Colon (tissue), 2 donors: ENCODE results near the gene LIPT2.

ENCODE experiments used
- FAIRE-seq: peaks from 2 replicates; lab custom pipeline; 2012; peaks lifted over from hg19 to GRCh38; lab: Jason Lieb, UNC
- donor health status: control.
- donor health status: control.

The LIPT2 gene

DNA sequence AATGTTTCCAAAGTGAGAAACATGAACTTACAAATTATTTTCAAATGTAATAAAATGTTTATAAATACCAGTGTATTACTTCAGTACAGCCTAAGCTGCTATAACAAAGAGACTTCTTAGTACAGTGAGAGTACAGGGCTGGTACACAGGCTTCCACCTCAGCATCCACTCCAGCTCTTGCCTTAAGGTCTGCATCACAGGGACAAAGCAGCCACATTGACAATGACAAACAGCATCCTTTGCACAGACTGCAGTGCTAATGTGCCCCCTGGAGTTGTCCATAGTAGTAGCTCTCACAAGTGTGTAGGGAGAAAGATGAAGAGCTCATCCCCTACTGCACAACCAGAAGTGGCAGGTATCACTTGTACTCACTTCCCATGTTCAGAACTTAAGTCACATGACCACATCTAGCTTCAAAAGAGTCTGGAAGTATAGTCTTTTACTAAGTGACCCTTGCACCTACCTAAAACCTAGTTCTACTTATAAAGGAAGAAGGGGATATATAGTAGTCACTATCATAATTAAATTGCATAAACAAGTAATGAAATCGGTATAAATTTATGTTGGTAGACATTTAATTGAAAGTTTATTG, 10.7 kb upstream of the LIPT2 start:
- no peak for FAIRE-seq

DNA sequence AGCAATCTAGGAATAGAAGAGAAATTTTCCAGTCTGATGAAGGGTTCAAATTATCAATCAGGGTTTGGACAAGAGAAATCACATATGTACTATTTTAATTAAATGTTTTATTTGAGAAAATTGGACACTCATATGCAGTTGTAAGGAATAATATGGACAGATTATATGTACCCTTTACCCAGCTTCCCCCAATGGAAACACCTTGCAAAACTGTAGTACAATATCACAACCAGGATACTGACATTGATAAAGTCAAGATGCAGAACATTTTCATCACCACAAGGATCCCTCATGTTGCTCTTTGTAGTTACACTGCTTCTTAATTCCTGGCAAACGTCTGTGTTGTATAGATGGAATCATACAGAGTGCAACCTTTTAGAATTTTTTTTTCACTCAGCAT, 1.4 kb upstream of the LIPT2 start:
- FAIRE-seq, result no peak

DNA sequence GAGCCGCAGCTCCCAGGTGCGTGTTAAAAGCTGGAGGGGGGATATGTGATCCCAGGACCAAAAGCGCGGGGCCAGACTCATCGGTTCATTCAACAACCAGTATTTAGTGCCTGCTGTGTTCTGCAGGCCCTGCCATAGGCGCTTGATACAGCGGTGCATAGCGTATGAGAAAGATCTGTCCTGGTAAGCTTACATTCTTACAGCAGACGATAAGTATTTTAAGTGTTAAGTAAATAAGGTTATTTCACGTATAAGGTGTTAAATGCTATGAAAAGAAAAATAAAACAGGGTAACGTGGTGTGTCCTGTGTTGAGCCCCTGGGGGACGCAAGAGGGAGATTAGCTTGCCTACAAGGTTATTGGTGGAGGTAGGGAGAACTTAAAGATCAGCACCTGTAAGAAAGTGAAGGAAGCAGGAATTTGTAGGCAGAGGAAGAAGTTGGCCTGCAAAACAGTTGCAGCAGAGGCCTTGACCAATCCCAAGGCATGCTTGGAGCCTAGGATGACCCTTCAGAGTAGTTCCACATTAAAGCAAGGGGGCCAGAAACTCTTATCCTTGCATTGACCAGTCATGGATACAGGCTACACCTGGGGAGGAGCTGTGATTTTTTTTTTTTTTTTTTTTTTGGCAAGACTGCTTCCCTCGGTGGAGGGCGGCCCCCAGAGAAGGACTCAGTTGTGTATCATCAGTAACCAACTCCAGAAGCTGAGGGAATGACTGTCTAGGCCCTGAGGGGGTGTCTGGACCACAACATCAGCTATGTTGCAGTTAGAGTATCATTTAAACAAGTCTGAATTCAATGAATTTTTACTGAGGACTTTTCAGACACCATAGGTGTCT, 487 bp upstream of the LIPT2 start:
- FAIRE-seq, result no peak

DNA sequence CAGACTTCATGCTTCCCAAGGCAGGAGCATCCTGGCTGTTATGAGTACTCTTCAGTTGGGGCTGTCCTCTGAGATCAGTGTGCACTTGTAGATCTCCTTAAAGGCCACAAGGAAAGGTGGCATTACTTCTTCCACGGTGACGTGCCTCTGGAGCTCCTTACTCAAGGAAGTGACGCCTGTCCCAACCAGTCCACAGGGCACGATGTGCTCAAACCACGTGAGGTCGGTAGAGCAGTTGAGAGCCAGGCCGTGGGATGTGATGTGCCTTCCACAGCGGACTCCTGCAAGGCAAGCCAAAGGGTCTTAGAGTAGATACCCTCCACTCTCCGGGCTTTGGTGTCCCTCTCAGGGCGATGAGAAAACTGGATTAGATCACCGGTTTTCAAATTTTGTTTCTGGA, 1.4 kb downstream of the LIPT2 start:
- FAIRE-seq, result no peak

DNA sequence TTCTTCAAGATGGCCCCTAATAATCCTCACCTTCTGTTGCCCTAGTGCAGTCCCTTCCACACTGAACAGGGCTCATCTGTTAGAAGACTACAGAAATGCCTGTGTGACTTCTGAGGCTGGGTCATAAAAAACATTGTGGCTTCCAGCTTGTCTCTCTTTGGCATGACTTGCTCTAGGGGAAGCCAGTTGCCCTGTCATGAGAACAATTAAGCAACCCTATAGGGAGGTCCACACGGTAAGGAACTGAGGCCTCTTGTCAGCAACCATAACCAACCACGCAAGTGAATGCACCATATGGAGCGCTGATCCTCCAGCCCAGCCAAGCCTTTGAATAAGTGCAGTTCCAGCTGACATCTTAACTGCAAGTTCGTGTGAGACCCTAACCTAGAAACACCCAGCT, 2.6 kb downstream of the LIPT2 start:
- no peak for FAIRE-seq

DNA sequence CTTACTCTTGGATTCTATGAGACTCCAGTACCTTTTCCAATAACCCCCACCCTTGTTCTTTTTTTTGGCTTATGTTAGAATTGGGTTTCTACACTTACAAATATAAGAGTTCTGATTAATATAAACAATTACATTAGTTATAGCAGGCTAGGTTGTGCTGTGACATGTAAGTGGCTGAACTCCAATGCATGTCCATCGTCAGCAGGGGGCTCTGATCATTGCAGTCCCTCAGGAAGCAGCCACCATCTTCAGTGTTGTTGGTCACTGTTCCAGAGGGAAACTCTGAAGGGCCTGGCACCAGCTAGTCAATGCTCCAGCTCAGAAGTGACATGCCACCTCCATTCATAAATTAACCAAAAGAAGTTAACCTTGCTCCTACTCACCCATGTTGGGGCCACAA, 5.6 kb downstream of the LIPT2 start:
- FAIRE-seq, result no peak

DNA sequence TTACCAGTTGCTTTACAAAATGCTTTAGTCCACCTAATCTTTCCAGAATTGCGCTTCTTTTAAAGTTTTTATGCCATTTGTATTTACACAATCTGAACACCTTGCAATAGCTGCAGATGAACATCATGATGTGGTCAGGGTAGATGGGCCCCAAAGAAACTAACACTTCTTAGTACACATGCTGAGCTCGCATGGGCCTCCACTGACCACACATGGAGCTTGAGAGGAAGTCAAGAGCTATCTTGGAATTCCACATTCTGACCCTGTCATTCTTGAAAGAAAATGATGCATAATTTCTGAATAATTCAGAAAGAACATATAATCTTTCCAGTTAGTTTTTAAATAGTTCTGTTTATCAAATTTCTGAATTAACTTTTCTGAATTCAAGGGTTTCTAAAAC, 7.7 kb downstream of the LIPT2 start:
- FAIRE-seq, result no peak

DNA sequence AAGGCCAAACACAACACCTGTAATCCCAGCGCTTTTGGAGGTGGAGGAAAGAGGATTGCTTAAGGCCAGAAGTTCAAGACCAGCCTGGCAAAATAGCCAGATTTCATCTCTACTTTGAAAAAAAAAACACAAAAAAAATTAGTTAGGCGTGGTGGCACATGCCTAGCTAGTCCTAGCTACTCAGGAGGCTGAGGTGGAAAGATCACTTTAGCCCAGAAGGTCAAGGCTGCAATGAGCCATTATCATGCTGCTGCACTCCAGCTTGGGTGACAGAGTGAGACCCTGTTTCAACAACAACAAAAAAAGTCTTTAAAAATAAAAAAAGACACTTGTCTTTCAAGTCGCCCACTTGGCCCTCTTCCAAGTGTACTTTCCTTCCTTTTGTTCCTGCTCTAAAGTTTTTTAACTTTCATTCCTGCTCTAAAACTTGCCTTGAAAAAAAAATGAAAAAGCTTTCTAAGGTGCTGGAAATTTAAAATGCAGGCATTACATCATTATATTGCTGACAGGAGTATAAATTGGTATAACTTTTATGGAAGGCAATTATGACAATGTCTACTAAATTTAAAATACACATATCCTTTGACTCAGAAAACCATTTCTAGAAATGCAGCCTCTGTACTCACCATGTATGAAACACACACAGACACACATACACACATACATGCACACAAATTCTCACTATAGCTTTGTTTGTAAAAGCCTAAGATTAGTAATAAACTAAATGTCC, 12.7 kb downstream of the LIPT2 start:
- no peak for FAIRE-seq

DNA sequence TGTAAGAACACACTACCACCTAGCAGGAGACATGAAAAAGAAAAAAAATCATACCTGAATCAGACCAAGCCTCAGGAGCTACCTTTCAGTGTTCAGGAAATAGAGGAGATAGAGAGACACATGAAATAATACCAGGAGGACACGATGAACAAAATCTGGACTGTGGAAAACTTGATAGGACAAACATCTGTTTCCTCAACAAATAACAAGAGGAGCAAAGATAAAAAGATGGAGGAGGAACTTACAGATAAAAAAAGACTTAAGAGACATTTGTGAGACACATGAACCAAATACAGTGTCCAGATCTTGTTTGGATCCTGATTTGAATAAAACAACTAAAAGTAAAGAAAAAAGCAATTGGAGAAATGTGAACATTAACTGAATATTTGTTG, 13.8 kb downstream of the LIPT2 start:
- no peak for FAIRE-seq

DNA sequence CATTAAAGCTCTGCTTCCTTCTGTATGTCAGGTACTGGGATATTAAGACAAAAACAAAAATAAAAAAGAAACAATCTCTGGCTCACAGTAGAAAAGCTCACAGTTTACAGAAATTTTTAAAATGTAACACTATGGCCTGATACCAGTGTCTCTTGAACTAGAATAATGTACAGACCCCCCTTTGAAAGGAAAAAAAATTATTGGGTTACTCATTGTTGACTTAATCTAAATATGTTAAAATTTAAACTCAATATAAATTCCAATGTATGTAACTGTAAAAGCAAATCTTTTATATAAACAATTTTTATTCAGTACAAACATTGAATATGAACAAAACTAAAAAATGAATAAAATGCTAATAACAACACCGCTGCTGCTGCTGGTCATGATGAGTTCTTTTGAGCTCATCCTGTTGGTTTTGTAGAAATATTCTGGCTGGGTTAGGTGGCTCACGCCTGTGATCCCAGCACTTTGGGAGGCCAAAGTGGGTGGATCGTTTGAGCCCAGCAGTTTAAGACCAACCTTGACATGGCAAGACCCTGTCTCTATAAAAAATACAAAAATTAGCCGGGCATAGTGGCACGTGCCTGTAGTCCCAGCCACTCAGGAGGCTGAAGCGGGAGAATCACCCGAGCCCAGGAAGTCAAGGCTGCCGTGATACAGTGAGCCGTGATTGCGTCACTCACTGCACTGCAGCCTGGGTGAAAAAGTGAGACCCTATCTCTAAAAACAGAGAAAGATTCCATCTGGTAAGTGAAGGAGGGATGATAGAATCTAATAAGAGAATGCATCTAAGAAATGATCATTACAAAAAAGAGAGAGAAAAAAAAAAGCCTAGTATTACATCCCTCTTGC, 14.4 kb downstream of the LIPT2 start:
- no peak for FAIRE-seq

DNA sequence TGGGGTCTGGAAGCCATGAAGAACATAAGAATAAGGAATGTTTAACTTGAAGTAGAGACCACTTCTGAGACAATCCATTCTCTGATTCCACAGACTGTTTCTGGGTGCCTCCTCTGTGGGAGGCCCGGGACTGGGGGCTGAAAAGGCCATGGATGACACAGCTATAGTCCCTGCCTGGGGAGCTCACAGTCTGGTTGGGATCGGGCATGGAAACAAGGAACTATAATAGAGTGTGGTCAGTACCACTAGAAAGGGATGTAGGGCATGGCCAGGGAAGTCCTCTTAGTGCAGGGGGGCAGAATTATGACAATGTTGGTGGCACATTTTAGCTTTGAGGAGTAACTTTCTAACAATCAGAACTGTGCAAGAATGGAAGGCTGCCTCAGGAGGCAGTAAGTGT, 17.0 kb downstream of the LIPT2 start:
- no peak for FAIRE-seq

DNA sequence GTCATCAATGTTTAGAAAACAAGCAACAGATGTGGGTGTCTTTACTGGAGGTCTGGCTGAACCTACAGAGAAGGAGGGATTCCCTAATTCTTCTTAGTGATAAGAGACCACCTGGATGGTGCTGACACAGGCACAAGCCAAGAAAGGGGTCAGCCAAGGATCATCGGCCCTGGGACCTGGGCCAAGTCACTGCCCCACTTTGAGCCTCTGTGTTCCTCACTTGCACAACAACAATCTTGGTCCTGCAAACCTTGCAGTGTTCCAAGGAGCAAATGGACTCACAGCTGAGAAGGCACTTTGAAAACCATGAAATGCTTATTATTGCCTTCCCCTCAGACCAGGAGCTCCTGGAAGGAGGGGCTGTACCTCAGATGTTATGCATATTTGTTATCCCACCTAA, 19.2 kb downstream of the LIPT2 start:
- FAIRE-seq, result no peak

DNA sequence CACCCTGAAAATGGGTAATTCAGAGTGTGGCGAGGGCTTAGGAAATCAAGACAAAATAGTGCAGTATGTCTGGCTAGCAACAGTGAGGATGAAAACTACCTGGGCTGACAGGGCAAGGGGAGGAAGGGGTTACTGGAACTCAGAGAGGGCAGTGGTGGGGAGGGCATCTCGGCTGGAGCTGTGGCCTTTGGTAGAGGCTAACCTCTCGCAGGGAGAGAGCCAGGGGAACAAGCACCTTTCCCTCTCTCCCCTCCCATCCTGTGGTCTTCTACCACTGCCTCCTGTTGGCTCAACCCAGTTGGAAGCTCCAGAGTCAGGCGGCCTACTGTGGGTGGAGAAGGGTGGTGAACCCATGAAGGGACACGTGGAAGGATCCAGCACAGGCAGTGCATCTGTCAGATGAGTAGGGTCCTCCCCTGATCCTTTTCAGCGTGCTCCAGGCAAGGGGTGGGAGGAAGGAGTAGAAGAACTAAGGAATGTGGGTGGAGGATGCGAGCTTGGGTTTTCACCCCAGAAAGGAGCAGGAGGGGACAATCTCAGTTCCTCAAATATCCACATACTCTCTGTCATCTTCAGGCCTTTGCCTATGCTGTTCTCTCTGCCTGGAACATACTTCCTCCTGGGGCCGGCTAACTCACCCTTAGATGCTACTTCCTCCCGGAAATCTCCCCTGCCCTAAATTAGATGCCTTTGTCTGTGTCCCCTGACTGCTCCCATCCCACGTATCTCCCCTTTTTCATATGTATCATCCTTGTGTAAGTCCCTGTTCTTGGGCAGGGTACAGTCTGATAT, 19.9 kb downstream of the LIPT2 start:
- FAIRE-seq, result no peak

DNA sequence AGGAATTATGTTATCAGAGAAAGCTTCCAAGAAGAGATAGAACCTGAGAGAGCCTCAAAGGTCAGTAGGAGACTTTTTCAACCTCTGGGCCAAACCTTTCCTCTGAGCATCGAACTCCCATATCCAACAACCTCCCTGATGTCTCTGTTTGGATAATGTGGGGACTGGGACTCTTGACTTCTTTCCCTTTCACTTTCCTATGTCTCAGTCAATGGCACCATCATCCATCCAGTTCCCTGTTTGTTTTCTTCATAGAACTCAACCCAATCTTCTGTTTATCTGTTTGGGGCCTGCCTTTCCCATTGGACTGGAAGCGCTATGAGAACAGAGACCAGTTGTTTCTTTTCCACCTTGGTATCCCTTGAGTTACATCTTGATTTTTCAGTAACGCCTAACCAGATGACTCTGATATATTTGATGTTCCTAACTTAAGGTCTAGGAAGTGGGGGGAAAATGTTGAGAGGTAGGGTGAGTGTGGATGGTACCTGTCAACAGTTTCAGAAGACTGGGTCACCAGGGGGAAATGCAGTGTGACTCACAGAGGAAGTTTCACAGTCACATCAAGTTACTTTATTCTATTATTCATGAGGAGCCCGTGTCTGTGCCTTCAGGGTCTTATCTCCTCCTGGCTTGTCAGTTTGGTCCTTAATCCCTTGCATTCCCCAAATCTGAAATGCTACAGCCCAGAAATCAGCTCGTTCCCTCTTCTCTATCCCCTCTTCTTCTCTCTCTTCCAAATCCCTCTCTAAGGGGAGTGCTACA, 21.7 kb downstream of the LIPT2 start:
- no peak for FAIRE-seq

DNA sequence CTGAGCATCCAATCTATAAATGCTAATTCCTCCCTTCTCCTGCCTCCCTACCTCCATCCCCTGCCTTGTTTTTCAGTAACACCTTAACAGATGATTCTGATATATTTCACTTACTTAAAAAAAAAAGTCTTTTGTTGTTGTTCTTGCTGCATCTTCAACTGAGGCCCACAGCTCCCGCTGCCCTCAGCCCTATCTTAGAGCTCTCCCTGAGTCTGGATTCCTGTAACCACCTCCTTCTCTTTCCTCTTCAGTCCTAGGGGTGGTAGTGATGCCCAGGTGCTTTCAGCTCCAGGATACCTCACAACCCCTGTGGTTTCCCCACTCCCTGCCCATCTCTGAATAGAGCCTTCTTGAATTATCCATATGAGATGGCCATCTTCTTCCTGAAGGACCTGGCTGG, 22.5 kb downstream of the LIPT2 start:
- no peak for FAIRE-seq

DNA sequence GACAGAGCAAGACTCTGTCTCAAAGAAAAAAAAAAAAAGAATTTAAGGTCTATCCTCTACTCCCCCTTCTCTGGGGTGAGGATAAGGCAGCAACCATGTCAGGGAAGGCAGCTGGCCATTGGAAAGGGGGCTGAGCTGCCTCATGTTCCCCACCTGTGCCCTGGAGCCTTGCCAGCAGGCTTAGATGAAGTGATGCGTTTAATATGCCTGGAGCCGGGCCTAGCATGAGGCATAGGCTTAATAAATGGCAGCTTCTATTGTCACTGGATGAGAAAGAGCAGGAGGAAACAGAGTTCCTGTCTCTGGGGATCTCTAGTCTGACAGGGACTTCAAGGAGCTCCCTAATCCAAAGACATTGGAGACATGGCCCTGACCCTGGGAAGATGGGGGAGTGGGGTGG, 23.0 kb downstream of the LIPT2 start:
- no peak for FAIRE-seq

DNA sequence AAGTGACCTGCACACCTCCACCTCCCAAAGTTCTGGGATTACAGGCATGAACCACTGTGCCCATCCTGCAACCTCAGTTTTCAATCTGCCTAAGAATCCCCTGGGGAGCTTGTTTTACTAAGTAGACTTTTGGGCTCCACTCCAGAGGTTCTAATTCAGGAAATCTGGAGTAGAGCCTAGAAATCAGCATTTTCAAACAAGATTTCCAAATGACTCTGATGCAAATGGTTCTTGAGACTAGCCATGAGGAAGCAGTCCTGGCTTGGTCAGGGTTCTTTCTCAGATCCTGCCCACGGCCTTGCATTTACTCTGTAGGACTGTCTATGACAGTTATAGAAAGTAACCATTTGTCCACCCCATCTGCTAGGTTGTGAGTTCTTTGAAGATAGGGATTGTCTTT, 24.6 kb downstream of the LIPT2 start:
- no peak for FAIRE-seq

DNA sequence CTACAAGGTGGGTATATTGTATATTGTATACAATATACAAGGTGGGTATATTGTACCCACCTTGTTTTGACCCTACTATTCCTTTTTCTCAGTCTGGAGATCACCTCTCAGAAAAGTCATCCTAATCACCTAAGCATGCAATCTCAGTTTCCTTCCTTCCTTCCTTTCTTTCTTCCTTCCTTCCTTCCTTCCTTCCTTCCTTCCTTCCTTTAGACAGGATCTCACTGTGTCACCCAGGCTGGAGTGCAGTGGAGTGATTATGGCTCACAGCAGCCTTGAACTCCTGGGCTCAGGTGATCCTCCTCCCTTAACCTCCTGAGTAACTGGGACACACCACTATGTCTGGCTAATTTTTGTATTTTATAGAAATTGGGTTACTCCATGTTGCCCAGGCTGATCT, 25.0 kb downstream of the LIPT2 start:
- FAIRE-seq, result no peak

DNA sequence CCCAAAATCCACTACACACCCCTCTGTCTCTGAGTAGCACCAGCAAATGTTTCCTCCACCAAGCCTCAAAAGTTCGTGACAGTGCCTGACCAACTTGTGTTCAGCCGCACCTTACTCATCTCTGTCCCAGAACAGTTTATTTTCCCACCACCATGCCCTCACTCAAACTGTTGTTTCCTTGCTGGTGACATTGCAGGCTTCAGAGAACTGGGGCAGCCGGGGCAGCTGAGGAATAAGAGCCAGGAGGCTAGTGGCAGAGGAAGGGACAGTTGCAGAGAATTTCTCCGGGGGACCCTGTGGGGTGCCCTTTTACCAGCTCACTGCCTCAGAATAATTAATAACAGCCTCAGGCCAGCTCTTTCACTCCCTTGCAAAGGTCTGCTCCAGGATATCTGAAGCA, 25.5 kb downstream of the LIPT2 start:
- no peak for FAIRE-seq

DNA sequence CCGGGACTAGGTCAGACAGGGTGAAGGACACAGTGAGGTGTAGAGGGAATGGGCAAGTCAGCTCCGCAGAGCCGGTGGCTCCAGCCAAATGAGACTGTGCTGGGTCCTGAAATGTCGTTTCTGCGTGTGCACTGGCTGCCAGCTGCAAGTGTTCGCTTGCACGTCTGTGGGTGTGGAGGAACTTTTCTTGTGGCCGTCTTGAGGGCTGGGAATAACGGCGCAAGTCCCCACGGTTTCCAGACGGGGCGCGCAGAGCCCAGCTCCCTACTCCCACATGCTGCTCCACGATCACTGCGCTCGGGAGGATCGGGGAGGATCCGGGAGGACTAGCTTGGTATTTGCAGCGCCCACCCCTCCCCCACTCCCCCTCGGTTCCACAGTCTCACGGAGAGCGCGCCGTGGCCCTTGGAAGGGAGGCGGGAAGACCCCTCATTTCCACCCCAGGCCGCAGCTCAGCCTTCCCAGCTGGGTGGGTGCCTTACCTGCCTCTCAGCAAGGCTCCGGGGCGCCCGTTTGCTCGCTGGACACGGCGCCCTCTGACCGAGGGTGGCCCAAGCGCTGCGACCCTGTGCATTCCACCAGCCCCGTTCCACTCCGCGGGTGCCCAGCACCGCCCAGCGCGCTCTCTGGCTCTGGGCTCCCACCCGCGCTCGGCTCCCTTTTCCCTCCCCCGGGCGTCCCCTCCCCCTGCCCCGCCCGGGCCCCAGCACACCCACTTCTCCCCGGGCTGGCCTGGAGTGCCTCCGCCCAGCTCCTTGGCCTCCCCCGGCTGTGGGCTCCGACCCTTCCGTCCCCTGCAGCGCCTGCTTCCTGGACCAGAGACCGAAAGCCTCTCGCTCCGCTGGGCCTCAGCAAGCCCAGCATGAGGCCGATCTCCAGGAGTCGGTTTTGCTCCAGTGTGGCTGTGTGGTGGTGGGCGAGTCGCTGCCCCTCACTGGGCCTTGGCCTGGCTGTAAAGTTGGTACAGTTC, 26.3 kb downstream of the LIPT2 start, which contains the start of gene KCNE3:
Gene KCNE3 (minus strand): TSS at position 634 of the 970 bp plus-strand sequence. CDS start 9,986 bp downstream, outside the sequence.
- FAIRE-seq, result no peak
